Breast epithelium (tissue), 3 donors: ENCODE data around the gene SGK2.

ENCODE experiments used
- POLR2A ChIP-seq: fragments of 450-650 bp; IDR thresholded peaks from one replicate; pipeline ENCODE4 v1.6.1; 2016; ENCODE audit warnings: antibody characterized with exemption, mild to moderate bottlenecking, moderate library complexity
- POLR2AphosphoS5 ChIP-seq, 3 donors: sonication (generic); formaldehyde crosslinking; IDR thresholded peaks; one replicate each; pipeline ENCODE4 v1.6.1; 2017; ENCODE audit warnings: antibody characterized with exemption in 3 of 3
- TF ChIP-seq, protein P1 (sequence below), 3 donors: fragments of 450-650 bp; IDR thresholded peaks; one replicate each; pipeline ENCODE4 v1.5.1; 2016 to 2017; ENCODE audit warnings: antibody characterized with exemption in 3 of 3, mild to moderate bottlenecking in 3 of 3, moderate library complexity in 3 of 3

GRCh38 chr20:43570496-43570895 is 11.7 kb downstream of the SGK2 start:
- TF ChIP-seq, protein P1, sequence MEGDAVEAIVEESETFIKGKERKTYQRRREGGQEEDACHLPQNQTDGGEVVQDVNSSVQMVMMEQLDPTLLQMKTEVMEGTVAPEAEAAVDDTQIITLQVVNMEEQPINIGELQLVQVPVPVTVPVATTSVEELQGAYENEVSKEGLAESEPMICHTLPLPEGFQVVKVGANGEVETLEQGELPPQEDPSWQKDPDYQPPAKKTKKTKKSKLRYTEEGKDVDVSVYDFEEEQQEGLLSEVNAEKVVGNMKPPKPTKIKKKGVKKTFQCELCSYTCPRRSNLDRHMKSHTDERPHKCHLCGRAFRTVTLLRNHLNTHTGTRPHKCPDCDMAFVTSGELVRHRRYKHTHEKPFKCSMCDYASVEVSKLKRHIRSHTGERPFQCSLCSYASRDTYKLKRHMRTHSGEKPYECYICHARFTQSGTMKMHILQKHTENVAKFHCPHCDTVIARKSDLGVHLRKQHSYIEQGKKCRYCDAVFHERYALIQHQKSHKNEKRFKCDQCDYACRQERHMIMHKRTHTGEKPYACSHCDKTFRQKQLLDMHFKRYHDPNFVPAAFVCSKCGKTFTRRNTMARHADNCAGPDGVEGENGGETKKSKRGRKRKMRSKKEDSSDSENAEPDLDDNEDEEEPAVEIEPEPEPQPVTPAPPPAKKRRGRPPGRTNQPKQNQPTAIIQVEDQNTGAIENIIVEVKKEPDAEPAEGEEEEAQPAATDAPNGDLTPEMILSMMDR (IDR thresholded peaks at IDR 0.05): no peak
- TF ChIP-seq POLR2A (no peak), POLR2AphosphoS5 (IDR thresholded peaks at IDR 0.05) (no peak)
